Measurements from ENCODE around the gene FGF1.

FGF1 gene

DNA sequence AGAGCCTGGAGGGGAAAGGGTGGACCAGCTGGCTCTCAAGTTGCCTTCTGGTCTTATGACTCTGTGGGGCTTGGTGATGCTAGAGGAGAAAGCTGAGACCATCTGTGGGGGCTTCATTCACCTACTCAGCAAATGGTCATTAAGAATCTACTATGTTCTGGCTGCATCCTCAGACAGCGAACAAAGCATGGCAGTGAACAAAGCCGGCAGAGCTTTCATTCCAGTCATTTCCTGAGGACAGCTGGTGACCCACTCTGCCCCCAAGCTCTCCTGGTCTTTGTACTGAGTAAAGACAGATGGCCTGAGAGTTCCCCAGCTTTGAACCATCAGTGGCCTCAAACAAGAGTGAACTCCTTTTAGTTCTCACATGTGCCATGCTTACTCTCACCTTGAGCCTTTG is 48.0 kb downstream of the FGF1 start:
- Histone ChIP-seq H3K4me1 (ENCODE audit: control insufficient read depth in 5 of 5, insufficient read depth in 5 of 5, low read length in 5 of 5) (peaks cover 0 to 20% (median 4%) of the 10 kb centered on the region in 5 donors), H3K36me3 (ENCODE audit: control insufficient read depth in 5 of 5, insufficient read depth in 5 of 5, low read length in 5 of 5) (no peaks in the 10 kb centered on the region)

GRCh38 chr5:142636698-142637324 is 49.1 kb downstream of the FGF1 start:
- Histone ChIP-seq H3K36me3 (ENCODE audit: control insufficient read depth in 5 of 5, insufficient read depth in 5 of 5, low read length in 5 of 5) (no peaks in the 10 kb centered on the region), H3K27ac (ENCODE audit: low read depth, low read length) (no peak overlapping the region), H3K4me3 (ENCODE audit: low read depth in 1 of 5, low read length in 5 of 5) (no peak overlapping the region), H3K9ac (ENCODE audit: low read length in 5 of 5) (no peak overlapping the region), H3K9me3 (ENCODE audit: control insufficient read depth in 5 of 5, low read length in 5 of 5) (no peaks in the 10 kb centered on the region), H3K4me1 (ENCODE audit: control insufficient read depth in 5 of 5, insufficient read depth in 5 of 5, low read length in 5 of 5) (peaks cover 0 to 22% (median 4%) of the 10 kb centered on the region in 5 donors), H3K27me3 (ENCODE audit: control insufficient read depth in 5 of 5, insufficient read depth in 4 of 5, low read length in 5 of 5) (no peaks in the 10 kb centered on the region)

More for the DNA sequence above, 48.0 kb downstream of the FGF1 start:
- Histone ChIP-seq H3K4me3 (ENCODE audit: low read depth in 1 of 5, low read length in 5 of 5) (no peak overlapping the region), H3K27me3 (ENCODE audit: control insufficient read depth in 5 of 5, insufficient read depth in 4 of 5, low read length in 5 of 5) (no peaks in the 10 kb centered on the region), H3K27ac (ENCODE audit: low read depth, low read length) (no peak overlapping the region), H3K9ac (ENCODE audit: low read length in 5 of 5) (no peak overlapping the region), H3K9me3 (ENCODE audit: control insufficient read depth in 5 of 5, low read length in 5 of 5) (no peaks in the 10 kb centered on the region)

- Histone ChIP-seq H3K27me3 (ENCODE audit: control insufficient read depth in 5 of 5, insufficient read depth in 4 of 5, low read length in 5 of 5) (no peaks in the 10 kb centered on the region), H3K27ac (ENCODE audit: low read depth, low read length) (no peak overlapping the region), H3K4me3 (ENCODE audit: low read depth in 1 of 5, low read length in 5 of 5) (no peak overlapping the region), H3K9me3 (ENCODE audit: control insufficient read depth in 5 of 5, low read length in 5 of 5) (no peaks in the 10 kb centered on the region), H3K9ac (ENCODE audit: low read length in 5 of 5) (no peak overlapping the region), H3K36me3 (ENCODE audit: control insufficient read depth in 5 of 5, insufficient read depth in 5 of 5, low read length in 5 of 5) (no peaks in the 10 kb centered on the region), H3K4me1 (ENCODE audit: control insufficient read depth in 5 of 5, insufficient read depth in 5 of 5, low read length in 5 of 5) (peaks cover 0 to 25% (median 7%) of the 10 kb centered on the region in 5 donors)
Measured at GRCh38 chr5:142636093-142636492, 49.8 kb downstream of the FGF1 start.

- H3K27me3 ChIP-seq (ENCODE audit: control insufficient read depth in 5 of 5, insufficient read depth in 4 of 5, low read length in 5 of 5), result no peaks in the 10 kb centered on the region
- no peak overlapping the region for H3K27ac ChIP-seq (ENCODE audit: low read depth, low read length)
- no peak overlapping the region for H3K9ac ChIP-seq (ENCODE audit: low read length in 5 of 5)
- no peaks in the 10 kb centered on the region for H3K36me3 ChIP-seq (ENCODE audit: control insufficient read depth in 5 of 5, insufficient read depth in 5 of 5, low read length in 5 of 5)
- H3K4me3 ChIP-seq (ENCODE audit: low read depth in 1 of 5, low read length in 5 of 5), result no peak overlapping the region
- H3K9me3 ChIP-seq (ENCODE audit: control insufficient read depth in 5 of 5, low read length in 5 of 5), result no peaks in the 10 kb centered on the region
- peaks cover 0 to 29% (median 8%) of the 10 kb centered on the region in 5 donors for H3K4me1 ChIP-seq (ENCODE audit: control insufficient read depth in 5 of 5, insufficient read depth in 5 of 5, low read length in 5 of 5)
Measured at GRCh38 chr5:142634216-142635011, 51.5 kb downstream of the FGF1 start.

DNA sequence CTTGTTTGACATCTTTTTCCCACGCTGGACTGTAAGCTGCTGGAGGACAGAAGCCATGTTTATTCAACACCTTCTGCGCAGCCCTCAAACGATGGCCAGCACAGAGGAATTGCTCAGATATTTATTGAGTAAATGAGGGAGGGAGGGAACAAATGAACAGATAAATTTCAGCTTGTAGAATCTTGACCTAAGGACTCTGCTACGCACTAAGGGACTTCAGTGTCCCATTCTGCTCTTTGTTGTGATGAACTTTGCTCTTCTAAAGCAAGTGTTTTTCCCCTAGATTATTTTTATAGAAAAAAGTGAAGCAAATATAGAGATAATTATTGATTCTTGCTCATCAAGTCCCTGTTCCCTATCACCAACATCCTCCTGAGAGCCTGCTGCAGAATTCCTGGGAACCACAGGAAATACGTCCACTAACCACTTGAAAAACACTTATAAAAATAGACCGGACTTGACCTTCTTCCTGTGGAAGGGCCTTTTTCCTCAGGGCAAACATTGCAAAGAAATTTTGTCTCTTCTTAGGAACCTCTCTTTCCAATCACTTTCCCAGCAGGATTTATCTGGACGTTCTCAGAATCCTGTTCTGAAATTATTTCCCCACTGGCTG is 54.9 kb downstream of the FGF1 start:
- no peaks in the 10 kb centered on the region for H3K36me3 ChIP-seq (ENCODE audit: control insufficient read depth in 5 of 5, insufficient read depth in 5 of 5, low read length in 5 of 5)
- no peak overlapping the region for H3K4me3 ChIP-seq (ENCODE audit: low read depth in 1 of 5, low read length in 5 of 5)
- H3K4me1 ChIP-seq (ENCODE audit: control insufficient read depth in 5 of 5, insufficient read depth in 5 of 5, low read length in 5 of 5), result peaks cover 2 to 37% (median 27%) of the 10 kb centered on the region in 5 donors
- H3K27ac ChIP-seq (ENCODE audit: low read depth, low read length), result no peak overlapping the region
- H3K9ac ChIP-seq (ENCODE audit: low read length in 5 of 5), result no peak overlapping the region
- H3K9me3 ChIP-seq (ENCODE audit: control insufficient read depth in 5 of 5, low read length in 5 of 5), result no peaks in the 10 kb centered on the region
- H3K27me3 ChIP-seq (ENCODE audit: control insufficient read depth in 5 of 5, insufficient read depth in 4 of 5, low read length in 5 of 5), result no peaks in the 10 kb centered on the region

- H3K9me3 ChIP-seq (ENCODE audit: control insufficient read depth in 5 of 5, low read length in 5 of 5), result no peaks in the 10 kb centered on the region
- no peaks in the 10 kb centered on the region for H3K27me3 ChIP-seq (ENCODE audit: control insufficient read depth in 5 of 5, insufficient read depth in 4 of 5, low read length in 5 of 5)
- H3K9ac ChIP-seq (ENCODE audit: low read length in 5 of 5), result no peak overlapping the region
- H3K36me3 ChIP-seq (ENCODE audit: control insufficient read depth in 5 of 5, insufficient read depth in 5 of 5, low read length in 5 of 5), result no peaks in the 10 kb centered on the region
- peaks cover 2 to 52% (median 39%) of the 10 kb centered on the region in 5 donors for H3K4me1 ChIP-seq (ENCODE audit: control insufficient read depth in 5 of 5, insufficient read depth in 5 of 5, low read length in 5 of 5)
- H3K27ac ChIP-seq (ENCODE audit: low read depth, low read length), result no peak overlapping the region
- no peak overlapping the region for H3K4me3 ChIP-seq (ENCODE audit: low read depth in 1 of 5, low read length in 5 of 5)
Measured at GRCh38 chr5:142627383-142628217, 58.3 kb downstream of the FGF1 start.

GRCh38 chr5:142626786-142627185 is 59.1 kb downstream of the FGF1 start:
- Histone ChIP-seq H3K27ac (ENCODE audit: low read depth, low read length) (peak overlapping the region; percentile 63), H3K4me1 (ENCODE audit: control insufficient read depth in 5 of 5, insufficient read depth in 5 of 5, low read length in 5 of 5) (peaks cover 2 to 49% (median 39%) of the 10 kb centered on the region in 5 donors), H3K9me3 (ENCODE audit: control insufficient read depth in 5 of 5, low read length in 5 of 5) (no peaks in the 10 kb centered on the region), H3K9ac (ENCODE audit: low read length in 5 of 5) (no peak overlapping the region), H3K4me3 (ENCODE audit: low read depth in 1 of 5, low read length in 5 of 5) (no peak overlapping the region), H3K36me3 (ENCODE audit: control insufficient read depth in 5 of 5, insufficient read depth in 5 of 5, low read length in 5 of 5) (no peaks in the 10 kb centered on the region), H3K27me3 (ENCODE audit: control insufficient read depth in 5 of 5, insufficient read depth in 4 of 5, low read length in 5 of 5) (no peaks in the 10 kb centered on the region)

DNA sequence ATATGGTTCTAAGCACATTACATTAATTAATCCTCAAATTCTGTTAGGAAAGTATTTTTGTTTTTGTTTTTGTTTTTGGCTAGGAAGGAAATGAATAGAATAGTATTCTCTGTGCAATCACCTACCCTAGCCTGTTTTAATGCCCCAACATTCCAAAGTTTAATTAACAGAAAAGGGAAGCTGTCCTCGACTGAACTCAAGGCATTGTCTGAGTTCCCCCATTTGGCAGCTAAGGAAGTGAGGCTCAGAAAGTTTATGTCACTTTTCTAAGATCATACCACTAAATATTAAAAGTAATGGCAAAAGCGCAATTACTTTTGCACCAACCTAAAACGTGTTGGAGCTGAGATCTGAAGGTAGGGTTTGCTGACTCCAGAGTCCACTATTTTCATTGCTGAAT is 59.8 kb downstream of the FGF1 start:
- Histone ChIP-seq H3K9ac (ENCODE audit: low read length in 5 of 5) (no peak overlapping the region), H3K27ac (ENCODE audit: low read depth, low read length) (peak overlapping the region; percentile 63), H3K9me3 (ENCODE audit: control insufficient read depth in 5 of 5, low read length in 5 of 5) (no peaks in the 10 kb centered on the region), H3K4me1 (ENCODE audit: control insufficient read depth in 5 of 5, insufficient read depth in 5 of 5, low read length in 5 of 5) (peaks cover 2 to 47% (median 38%) of the 10 kb centered on the region in 5 donors), H3K36me3 (ENCODE audit: control insufficient read depth in 5 of 5, insufficient read depth in 5 of 5, low read length in 5 of 5) (no peaks in the 10 kb centered on the region), H3K4me3 (ENCODE audit: low read depth in 1 of 5, low read length in 5 of 5) (no peak overlapping the region), H3K27me3 (ENCODE audit: control insufficient read depth in 5 of 5, insufficient read depth in 4 of 5, low read length in 5 of 5) (no peaks in the 10 kb centered on the region)

DNA sequence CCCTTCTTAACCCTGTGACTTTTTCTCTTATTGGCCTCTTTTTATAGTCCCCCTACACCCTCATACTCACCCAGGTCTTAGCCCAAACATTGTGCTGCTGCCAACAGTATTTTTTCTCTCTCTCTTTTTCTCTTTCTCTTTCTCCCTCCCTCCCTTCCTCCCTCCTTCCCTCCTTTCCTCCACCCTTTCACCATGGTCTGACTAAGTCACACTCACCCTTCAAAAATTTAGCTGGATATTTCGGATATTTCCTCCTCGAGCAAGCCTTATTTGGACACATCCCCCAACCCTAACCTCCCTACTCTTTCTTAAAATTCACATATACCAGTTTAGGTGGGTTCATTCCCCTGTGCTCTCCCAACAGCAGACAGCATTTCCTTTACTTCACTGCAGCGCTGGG is 64.7 kb downstream of the FGF1 start:
- no peaks in the 10 kb centered on the region for H3K36me3 ChIP-seq (ENCODE audit: control insufficient read depth in 5 of 5, insufficient read depth in 5 of 5, low read length in 5 of 5)
- no peak overlapping the region for H3K4me3 ChIP-seq (ENCODE audit: low read depth in 1 of 5, low read length in 5 of 5)
- H3K9me3 ChIP-seq (ENCODE audit: control insufficient read depth in 5 of 5, low read length in 5 of 5), result no peaks in the 10 kb centered on the region
- H3K27ac ChIP-seq (ENCODE audit: low read depth, low read length), result no peak overlapping the region
- no peaks in the 10 kb centered on the region for H3K27me3 ChIP-seq (ENCODE audit: control insufficient read depth in 5 of 5, insufficient read depth in 4 of 5, low read length in 5 of 5)
- H3K4me1 ChIP-seq (ENCODE audit: control insufficient read depth in 5 of 5, insufficient read depth in 5 of 5, low read length in 5 of 5), result peaks cover 0 to 24% (median 14%) of the 10 kb centered on the region in 5 donors
- no peak overlapping the region for H3K9ac ChIP-seq (ENCODE audit: low read length in 5 of 5)
